Renal cortex interstitium (tissue), 11 donors: ENCODE data around the gene ZBTB46. TPM values are rescaled to one million over a fixed set of nuclear protein-coding genes. Genes with fewer than 3 reads are reported as not detected.

Experiments used
- DNase-seq, 11 donors: peaks; one replicate each; pipeline ENCODE4 v3.0.0-alpha.2; 2013; ENCODE audit warnings: low read depth in 9 of 11, low spot score in 4 of 11; ENCODE audit errors: extremely low read depth in 1 of 11
- polyA plus RNA-seq, 3 donors: library from polyadenylated mRNA; unstranded; fragments of 120-200 nt; gene quantifications; one replicate each; pipeline ENCODE4 v1.2.1, GENCODE V29; 2013; ENCODE audit not compliant: insufficient read length in 3 of 3

The ZBTB46 gene
- polyA plus RNA-seq, 3 donors, result 15.5 to 20.0 (median 19.2) TPM

DNA sequence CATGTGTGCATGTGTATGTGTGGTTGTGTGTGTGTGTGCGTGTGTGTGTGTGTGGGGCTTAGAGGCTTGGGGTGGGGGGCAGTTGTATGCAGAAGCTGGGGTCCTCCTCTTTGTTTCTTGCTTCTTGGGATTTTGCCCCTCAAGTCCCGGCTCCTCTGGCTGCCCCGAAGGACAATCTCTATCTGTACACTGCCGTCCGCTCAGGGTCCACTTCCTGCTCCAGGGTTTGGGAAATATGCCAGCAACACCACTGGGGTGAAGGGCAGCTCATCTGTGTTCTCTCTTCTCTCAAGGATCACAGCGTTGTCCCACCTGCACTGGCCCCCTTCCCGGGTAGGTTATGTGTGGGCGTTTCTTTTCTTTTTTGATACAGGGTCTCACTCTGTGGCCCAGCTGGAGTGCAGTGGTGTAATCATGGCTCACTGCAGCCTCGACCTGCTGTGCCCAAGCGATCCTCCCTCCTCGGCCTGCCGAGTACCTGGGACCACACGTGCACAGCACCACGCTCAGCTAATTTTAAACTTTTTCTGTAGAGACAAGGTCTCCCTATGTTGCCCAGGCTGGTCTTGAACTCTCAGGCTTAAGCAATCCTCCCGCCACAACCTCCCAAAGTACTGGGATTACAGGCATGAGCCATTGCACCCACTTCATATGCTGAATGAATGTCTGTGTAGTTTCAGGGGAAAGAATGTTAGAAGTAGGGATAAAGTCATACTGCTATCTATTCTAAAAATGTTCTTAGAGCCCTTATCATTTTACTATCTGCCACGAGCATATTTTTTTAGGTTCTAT, 65.8 kb downstream of the ZBTB46 start:
- DNase-seq, result no peak

GRCh38 chr20:63759377-63759901, 71.6 kb downstream of the ZBTB46 start:
- DNase-seq, result no peak

- no peak for DNase-seq
Measured at GRCh38 chr20:63758152-63758551, 72.9 kb downstream of the ZBTB46 start.

DNA sequence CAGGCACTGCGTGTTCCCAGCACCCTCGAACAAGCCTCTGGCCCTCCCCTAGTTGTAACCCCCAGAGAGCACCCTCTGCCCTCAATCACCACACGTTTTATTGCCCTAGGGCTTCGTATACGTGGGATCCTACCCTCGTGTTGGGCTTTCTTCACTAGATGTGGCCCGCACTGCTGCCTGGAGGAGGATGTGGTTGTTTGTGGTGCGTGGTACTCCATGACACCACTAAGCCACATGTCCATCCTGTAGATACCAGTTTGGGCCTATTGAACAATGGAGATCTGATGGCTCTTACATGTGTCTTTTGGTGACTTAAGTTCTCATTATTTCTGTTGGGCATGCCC, 74.4 kb downstream of the ZBTB46 start:
- DNase-seq, result no peak

DNA sequence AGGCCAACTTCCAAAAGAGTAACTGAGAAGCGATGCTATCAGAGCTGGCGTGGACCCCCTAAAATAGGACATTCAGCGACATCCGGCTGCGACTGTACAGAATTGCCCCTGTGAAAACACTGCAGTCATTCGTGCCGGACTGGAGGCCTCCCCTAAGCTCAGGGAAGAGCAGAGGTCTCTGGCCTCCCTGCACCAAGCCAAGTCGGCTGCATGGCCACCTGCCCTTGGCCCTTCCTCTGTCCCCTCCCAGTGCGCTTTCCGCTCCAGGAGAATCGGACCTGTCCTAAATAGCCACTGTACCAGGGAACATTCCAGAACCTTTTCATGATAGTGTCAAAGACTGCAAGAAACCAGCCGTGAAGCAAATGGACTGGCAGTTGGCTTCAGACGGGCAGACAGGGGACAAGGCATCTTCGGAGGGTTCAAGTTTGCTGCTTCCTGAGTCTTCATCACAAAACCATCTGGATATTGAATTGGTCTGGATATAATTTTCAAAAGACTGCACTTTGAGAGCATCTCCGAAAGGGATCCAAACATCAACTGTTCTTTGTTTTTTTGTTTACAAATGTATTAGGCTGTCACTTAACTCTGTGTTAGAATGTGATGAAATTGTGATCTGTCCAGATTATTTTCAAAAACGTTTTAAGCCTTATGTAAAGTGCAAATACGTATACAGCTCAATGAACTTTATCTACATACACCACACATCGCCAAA, 75.0 kb downstream of the ZBTB46 start:
- no peak for DNase-seq

DNA sequence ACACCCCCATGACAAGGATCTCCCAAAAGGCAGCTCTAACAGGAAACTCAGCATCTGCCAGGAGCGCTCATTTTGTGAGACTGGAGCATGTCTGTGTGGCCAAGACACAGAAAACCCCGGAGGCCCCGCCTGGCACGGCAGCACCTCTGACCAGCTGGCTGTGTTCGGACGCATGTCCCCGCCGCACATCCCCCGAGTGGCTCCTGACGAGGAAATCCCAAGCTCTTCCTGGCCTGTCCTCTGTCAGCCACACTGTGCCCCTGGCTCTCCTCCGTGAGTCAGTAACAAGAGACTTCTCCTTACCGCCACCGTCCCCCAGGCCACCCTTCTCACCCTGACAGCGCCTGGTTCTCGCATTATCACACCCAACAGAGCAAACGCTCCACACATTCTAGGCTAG, 77.1 kb downstream of the ZBTB46 start:
- no peak for DNase-seq

- no peak for DNase-seq
Measured at GRCh38 chr20:63753381-63753780, 77.7 kb downstream of the ZBTB46 start.

GRCh38 chr20:63752411-63753101, 78.5 kb downstream of the ZBTB46 start:
- no peak for DNase-seq

DNA sequence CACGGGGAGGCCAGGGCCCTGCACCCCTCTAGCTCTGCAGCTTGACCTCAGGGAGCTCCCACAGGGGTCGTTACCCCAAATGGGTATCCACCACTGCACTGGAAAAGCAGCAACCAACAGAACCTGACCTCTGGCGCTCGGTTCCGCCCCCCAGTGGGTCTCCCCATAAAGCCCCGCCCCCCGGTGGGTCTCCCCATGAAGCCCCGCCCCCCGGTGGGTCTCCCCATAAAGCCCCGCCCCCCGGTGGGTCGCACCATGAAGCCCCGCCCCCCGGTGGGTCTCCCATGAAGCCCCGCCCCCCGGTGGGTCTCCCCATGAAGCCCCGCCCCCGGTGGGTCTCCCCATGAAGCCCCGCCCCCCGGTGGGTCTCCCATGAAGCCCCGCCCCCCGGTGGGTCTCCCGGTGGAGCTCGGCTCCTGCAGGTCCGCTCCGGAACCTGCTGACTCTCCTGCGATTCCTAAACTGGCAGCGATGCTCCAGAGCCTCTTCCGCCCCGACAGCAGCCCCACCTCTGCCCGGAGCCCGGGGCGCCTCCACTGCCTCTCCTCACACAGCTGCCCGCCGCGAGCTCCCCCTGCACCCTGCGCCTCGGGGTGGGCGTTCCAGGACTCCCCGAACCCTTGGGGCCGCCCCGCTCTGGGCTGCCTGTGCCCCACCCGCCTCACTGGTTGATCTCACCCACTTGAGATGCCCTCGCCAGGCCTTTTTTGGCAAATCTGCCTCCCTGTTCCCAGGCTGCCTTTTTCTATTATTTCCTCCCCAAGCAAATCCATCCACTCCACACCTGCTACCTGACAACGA, 79.4 kb downstream of the ZBTB46 start:
- DNase-seq, result no peak

GRCh38 chr20:63750807-63751470, 80.1 kb downstream of the ZBTB46 start:
- no peak for DNase-seq

- DNase-seq, result no peak
Measured at GRCh38 chr20:63749597-63750508, 81.2 kb downstream of the ZBTB46 start.

DNA sequence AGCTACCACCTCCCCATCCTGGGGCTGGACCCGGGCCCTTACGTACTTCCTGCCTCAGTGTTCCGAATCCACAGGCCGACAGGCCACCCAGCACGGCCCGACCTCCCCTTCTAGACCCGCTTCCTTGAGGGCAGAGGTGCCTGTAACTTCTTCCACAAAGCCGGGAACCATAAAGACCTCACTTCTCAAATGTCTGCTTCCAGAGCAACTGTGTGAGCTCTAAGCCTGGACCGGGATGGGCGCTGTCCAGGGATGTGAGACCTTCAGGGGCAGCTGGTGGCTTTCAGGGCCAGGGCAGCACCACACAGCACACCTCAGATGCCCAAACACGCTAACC, 82.2 kb downstream of the ZBTB46 start:
- DNase-seq, result no peak

GRCh38 chr20:63748070-63748933, 82.8 kb downstream of the ZBTB46 start:
- DNase-seq, result no peak

- no peak for DNase-seq
Measured at GRCh38 chr20:63747622-63748069, 83.4 kb downstream of the ZBTB46 start.

DNA sequence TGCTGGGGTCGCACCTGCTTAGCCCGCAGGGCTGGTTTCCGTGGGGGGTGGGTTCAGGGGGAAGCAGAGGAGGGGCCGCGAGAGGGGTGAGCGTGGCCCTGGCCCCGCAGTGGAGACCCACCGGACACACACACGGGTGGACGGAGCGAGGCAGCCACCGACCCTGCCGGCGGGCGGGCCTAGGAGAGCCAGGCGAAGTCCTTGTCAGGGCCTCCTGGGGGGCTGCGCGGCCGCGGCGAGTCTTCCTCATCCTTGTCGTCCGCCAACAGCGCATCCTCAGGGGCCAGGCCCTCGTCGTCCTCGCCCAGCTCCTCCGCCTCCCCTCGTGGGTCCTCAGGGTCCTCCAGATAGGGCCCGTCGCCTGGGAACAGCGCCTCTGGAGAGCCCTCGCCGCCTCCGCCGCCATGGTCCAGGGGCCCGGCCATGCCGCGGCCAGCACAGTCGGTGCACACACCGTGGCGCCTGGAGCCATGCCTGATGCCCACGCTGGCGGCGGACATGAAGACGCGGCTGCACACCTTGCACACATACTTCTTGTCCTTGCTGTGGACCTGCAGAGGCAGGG, 84.2 kb downstream of the ZBTB46 start:
- no peak for DNase-seq

DNA sequence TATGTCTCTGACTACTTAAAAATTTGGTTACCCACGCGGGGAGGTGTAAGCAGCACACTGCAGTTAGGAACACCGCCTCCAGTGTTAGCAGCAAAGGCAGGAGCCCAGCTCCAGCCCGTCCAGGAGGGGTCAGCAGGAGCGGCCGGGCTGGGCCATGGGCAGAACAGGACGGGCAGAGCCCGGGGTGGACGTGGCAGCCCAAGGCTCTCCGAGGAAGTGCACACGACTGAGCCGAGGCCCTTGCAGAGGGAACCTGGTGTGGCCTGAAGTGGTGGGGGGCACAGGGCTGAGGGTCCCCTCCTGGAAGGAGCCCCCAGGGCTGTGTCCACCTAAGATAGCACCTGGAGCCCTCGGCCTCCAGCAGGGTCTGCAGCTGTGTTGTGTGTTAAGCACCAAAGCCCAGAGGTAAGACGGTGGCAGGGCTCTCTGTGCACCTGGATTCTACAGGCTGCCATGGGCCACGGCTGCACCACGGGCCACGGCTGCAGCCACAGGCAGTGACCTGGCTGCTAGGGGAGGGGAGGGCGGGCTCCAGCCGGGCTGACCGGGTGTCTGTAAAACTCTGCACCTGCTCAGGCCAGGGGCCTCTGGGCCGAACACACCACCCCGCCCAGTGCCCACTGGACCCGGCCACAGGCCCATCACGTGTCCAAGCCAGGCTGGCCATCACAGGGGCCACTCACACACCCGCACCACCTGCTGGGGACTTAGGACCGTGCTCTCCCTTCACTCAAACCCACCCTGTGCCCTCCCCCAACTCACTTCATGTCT, 84.9 kb downstream of the ZBTB46 start:
- no peak for DNase-seq
